Activated T-cell treated with anti-CD3 and anti-CD28 coated beads for 24 hours (primary cell): Measurements from ENCODE around the gene C16orf89.
"Not testable (repeated sequence)": the region's sequence is repeated elsewhere in the genome, so short reads cannot be mapped to it uniquely, and the experiment has no call there.

Source experiments
- DNase-seq: peaks from one replicate; pipeline ENCODE4 v3.0.0-alpha.2; 2020; ENCODE audit warnings: low read depth

Gene C16orf89

GRCh38 chr16:5084802-5085201 lies 19.0 kb upstream of the C16orf89 start:
- DNase-seq: peak; percentile 45

- not testable (repeated sequence) for DNase-seq
These were observed 18.5 kb upstream of the C16orf89 start for GRCh38 chr16:5084099-5084731.

- not testable (repeated sequence) for DNase-seq
These were observed 17.9 kb upstream of the C16orf89 start for GRCh38 chr16:5083646-5084045.

GRCh38 chr16:5080996-5081395 lies 15.2 kb upstream of the C16orf89 start:
- not testable (repeated sequence) for DNase-seq

- DNase-seq: not testable (repeated sequence)
These were observed 14.7 kb upstream of the C16orf89 start for GRCh38 chr16:5080461-5080860.

GRCh38 chr16:5078626-5079025 lies 12.9 kb upstream of the C16orf89 start:
- no peak for DNase-seq

- DNase-seq: no peak
These were observed 11.5 kb upstream of the C16orf89 start for GRCh38 chr16:5077304-5077703.

GRCh38 chr16:5075637-5076036 lies 9.9 kb upstream of the C16orf89 start:
- DNase-seq: no peak

GRCh38 chr16:5073771-5074170 lies 8.0 kb upstream of the C16orf89 start:
- not testable (repeated sequence) for DNase-seq

GRCh38 chr16:5073279-5073629 lies 7.5 kb upstream of the C16orf89 start:
- DNase-seq: no peak

- DNase-seq: no peak
These were observed 6.8 kb upstream of the C16orf89 start for GRCh38 chr16:5072334-5073278.

GRCh38 chr16:5071681-5072333 lies 6.1 kb upstream of the C16orf89 start, which contains the start of gene ALG1:
Gene ALG1 (plus strand): TSS chr16:5071843. CDS start chr16:5071850, 7 bp downstream.
- DNase-seq: peak; percentile 87

GRCh38 chr16:5071341-5071680 lies 5.6 kb upstream of the C16orf89 start:
- no peak for DNase-seq

- DNase-seq: no peak
These were observed 4.9 kb upstream of the C16orf89 start for GRCh38 chr16:5070431-5071186.

- DNase-seq: no peak
These were observed 4.1 kb upstream of the C16orf89 start for GRCh38 chr16:5069854-5070253.

GRCh38 chr16:5069048-5069447 lies 3.3 kb upstream of the C16orf89 start:
- no peak for DNase-seq

GRCh38 chr16:5066511-5066910 lies 755 bp upstream of the C16orf89 start:
- no peak for DNase-seq

GRCh38 chr16:5065326-5065725 lies 430 bp downstream of the C16orf89 start:
- DNase-seq: no peak

GRCh38 chr16:5064915-5065314 lies 841 bp downstream of the C16orf89 start:
- DNase-seq: no peak

GRCh38 chr16:5062790-5063765 lies 2.7 kb downstream of the C16orf89 start:
- DNase-seq: no peak

GRCh38 chr16:5062051-5062450 lies 3.7 kb downstream of the C16orf89 start:
- DNase-seq: no peak
